Endodermal cell (in vitro differentiated cells): Measurements from ENCODE around the gene INO80B. TPM values are rescaled to one million over a fixed set of nuclear protein-coding genes. Genes with fewer than 3 reads are reported as not detected.
A peak's percentile ranks its signal among the peaks of the same experiment; 100 is the strongest.

Experiments
- DNase-seq: peaks from one replicate; pipeline ENCODE4 v3.0.0-alpha.2; 2017
- H3K27ac ChIP-seq: 2 replicates; pipeline ENCODE4 v1.5.1; 2013; ENCODE audit warnings: mild to moderate bottlenecking, low read depth, low read length, moderate library complexity
- H3K27me3 ChIP-seq: 2 replicates; pipeline ENCODE4 v1.6.1; 2013; ENCODE audit warnings: mild to moderate bottlenecking, low read length, moderate library complexity; ENCODE audit not compliant: insufficient read depth, control insufficient read depth, poor library complexity, severe bottlenecking
- H3K36me3 ChIP-seq: 2 replicates; pipeline ENCODE4 v1.7.0; 2013; ENCODE audit warnings: mild to moderate bottlenecking, low read length, moderate library complexity; ENCODE audit not compliant: control insufficient read depth, insufficient read depth
- H3K4me1 ChIP-seq: one replicate; pipeline ENCODE4 v1.7.0; 2013; ENCODE audit warnings: low read length; ENCODE audit not compliant: control insufficient read depth, insufficient read depth
- H3K4me3 ChIP-seq: 2 replicates; pipeline ENCODE4 v1.5.1; 2013; ENCODE audit warnings: mild to moderate bottlenecking, low read length, moderate library complexity
- H3K9ac ChIP-seq: 2 replicates; pipeline ENCODE4 v1.6.1; 2013; ENCODE audit warnings: mild to moderate bottlenecking, low read length, moderate library complexity; ENCODE audit not compliant: poor library complexity, severe bottlenecking; ENCODE audit errors: extremely low read depth
- H3K9me3 ChIP-seq: 2 replicates; pipeline ENCODE4 v1.6.1; 2013; ENCODE audit warnings: mild to moderate bottlenecking, low read length, moderate library complexity; ENCODE audit not compliant: control insufficient read depth
- H3K27ac Mint-ChIP-seq: 2 replicates; pipeline ENCODE4 v1.8.0; 2020; ENCODE audit warnings: mixed read lengths
- H3K27me3 Mint-ChIP-seq: 2 replicates; pipeline ENCODE4 v1.8.0; 2021; ENCODE audit warnings: mild to moderate bottlenecking, mixed read lengths; ENCODE audit not compliant: insufficient read depth
- H3K36me3 Mint-ChIP-seq: 2 replicates; pipeline ENCODE4 v1.8.0; 2020; ENCODE audit warnings: low read depth, mixed read lengths
- H3K4me1 Mint-ChIP-seq: 2 replicates; pipeline ENCODE4 v1.8.0; 2020; ENCODE audit warnings: mixed read lengths
- H3K4me3 Mint-ChIP-seq: 2 replicates; pipeline ENCODE4 v1.8.0; 2020; ENCODE audit warnings: mild to moderate bottlenecking, moderate library complexity, mixed read lengths
- H3K9me3 Mint-ChIP-seq: 2 replicates; pipeline ENCODE4 v1.8.0; 2020; ENCODE audit warnings: mild to moderate bottlenecking, mixed read lengths
- CTCF ChIP-seq: fragments of 200-600 bp; sonication (generic); conservative IDR thresholded peaks from 2 replicates; pipeline ENCODE4 v1.5.0; 2021; ENCODE audit warnings: antibody characterized with exemption, mild to moderate bottlenecking
- WGBS, 2 experiments: methylation state at CpG; one replicate each; pipeline versions ENCODE4 v1.1.5 to v1.1.7; 2013; ENCODE audit warnings: missing lambda C conversion rate in 2 of 2, mixed read lengths in 1 of 2; ENCODE audit not compliant: insufficient coverage in 1 of 2, insufficient read length in 1 of 2; 5-methylcytosine and 5-hydroxymethylcytosine counted together
- total RNA-seq, 2 donors: library from RNA; stranded (reverse); fragmentation: NEBNext Ultra II Directional in 1 of 2; extraction: Animal tissue kit (Norgen Biotek cat#: 25700) in 1 of 2; gene quantifications; 2 replicates in 1 of 2; 3 replicates in 1 of 2; pipeline ENCODE4 v1.2.1, GENCODE V29; 2021

Gene INO80B
- total RNA-seq, 2 donors from 2014 or later, result 23.9 to 38.8 TPM

DNA sequence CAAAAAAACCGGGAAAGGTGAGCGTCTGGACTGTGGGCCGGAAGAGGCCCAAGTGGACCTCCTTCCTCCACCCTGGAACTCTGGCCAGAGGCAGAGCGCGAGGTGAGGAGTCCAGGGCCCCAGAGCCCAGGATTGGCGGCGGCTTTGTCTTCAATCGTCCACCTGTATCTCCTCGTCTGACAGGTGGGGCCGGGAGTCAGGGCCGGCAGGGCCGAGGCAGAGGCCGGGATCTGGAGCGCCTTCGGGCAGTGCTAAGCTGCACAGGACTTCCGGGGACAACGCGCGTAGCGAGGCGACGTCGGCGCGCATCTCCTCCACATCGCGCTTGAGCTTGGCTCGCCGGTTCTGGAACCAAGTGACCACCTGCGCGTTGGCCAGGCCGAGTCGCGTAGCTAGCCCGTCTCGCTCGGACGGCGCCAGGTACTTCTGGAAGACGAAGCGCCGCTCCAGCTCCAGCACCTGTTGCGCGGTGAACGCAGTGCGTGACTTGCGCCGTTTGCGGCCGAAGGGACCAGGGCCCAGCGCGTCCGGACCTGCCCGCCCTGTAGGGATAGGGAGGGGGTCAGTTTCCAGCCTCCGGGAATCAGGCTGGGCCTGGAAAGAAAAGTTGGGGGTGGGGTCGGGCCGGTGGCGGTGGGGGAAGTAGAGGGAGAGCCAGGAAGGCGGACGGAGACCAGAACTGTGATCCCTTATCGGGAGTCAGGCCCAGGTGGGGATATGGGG is 43.1 kb downstream of the INO80B start:
- Mint-ChIP-seq H3K27me3 (peaks cover 80% of the 10 kb centered on the region), H3K4me1 (peaks cover 24% of the 10 kb centered on the region), H3K4me3 (peak overlapping the region; percentile 51), H3K9me3 (no peaks in the 10 kb centered on the region), H3K27ac (no peak overlapping the region), H3K36me3 (peaks cover 14% of the 10 kb centered on the region)
- WGBS, 2 experiments, result 8 to 10% methylated on average over 21 to 61 of the region's 61 CpGs
- Histone ChIP-seq H3K9ac (no peak overlapping the region), H3K4me3 (peak overlapping the region; percentile 75), H3K9me3 (no peaks in the 10 kb centered on the region), H3K36me3 (peaks cover 14% of the 10 kb centered on the region), H3K27me3 (peaks cover 75% of the 10 kb centered on the region), H3K27ac (no peak overlapping the region), H3K4me1 (no peaks in the 10 kb centered on the region)
- TF ChIP-seq CTCF, result no peak
- DNase-seq, result peak; percentile 85

GRCh38 chr2:74498500-74499266 is 43.8 kb downstream of the INO80B start:
- WGBS, 2 experiments, result 2 to 3% methylated on average over 33 to 41 of the region's 41 CpGs
- H3K27me3 ChIP-seq, result peaks cover 82% of the 10 kb centered on the region
- no peaks in the 10 kb centered on the region for H3K9me3 Mint-ChIP-seq
- peaks cover 88% of the 10 kb centered on the region for H3K27me3 Mint-ChIP-seq
- no peak for TF ChIP-seq CTCF
- no peak overlapping the region for H3K27ac Mint-ChIP-seq
- DNase-seq, result no peak
- peaks cover 8% of the 10 kb centered on the region for H3K36me3 Mint-ChIP-seq
- H3K4me1 Mint-ChIP-seq, result peaks cover 26% of the 10 kb centered on the region
- H3K4me1 ChIP-seq, result no peaks in the 10 kb centered on the region
- H3K9me3 ChIP-seq, result no peaks in the 10 kb centered on the region
- peak overlapping the region; percentile 75 for H3K4me3 ChIP-seq
- H3K27ac ChIP-seq, result no peak overlapping the region
- peak overlapping the region; percentile 51 for H3K4me3 Mint-ChIP-seq
- H3K36me3 ChIP-seq, result peaks cover 7% of the 10 kb centered on the region
- H3K9ac ChIP-seq, result peak overlapping the region; percentile 12

DNA sequence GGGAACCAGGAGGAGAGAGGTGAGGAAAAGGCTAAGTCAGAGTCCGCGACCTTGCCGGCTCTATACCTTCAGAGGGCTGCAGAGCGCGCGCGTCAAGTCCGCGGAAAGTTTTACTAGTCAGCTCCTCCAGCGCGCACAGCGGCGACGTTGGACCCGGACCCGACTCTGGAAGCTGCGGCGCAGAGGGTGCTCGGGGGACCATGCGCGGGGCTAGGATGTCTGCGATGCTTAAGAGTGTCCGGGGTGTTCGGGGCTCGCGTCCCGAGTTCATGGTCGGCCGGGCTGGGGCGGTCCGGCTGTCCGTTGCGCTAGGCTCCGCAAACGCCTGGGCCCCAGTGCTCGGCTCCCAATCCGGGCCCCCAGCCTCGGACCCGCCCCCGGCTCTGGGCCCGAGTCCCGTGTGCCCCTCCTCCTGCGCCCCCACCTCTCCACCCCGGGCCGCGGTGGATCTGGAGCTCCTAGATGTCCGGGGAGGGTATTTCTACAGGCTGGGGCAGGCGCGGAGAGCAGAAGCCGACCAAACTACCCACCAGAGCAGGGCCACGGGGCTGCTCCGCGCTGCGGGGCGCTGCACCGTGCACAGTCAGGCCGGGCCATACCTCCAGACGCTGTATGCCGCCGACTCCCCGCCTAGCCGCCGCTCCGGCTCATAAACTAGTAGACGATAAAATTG is 44.5 kb downstream of the INO80B start, which contains the start of gene LBX2:
Gene LBX2 (minus strand): TSS at position 337 of the 673 bp plus-strand sequence. CDS start 66 bp downstream, at position 271.
- no peak within 1 kb of the TSS for H3K27ac ChIP-seq
- WGBS, 2 experiments, result 0 to 3% methylated on average over 24 to 65 of the region's 65 CpGs
- H3K36me3 Mint-ChIP-seq, result peaks cover 3% of the 10 kb centered on the region
- H3K4me1 Mint-ChIP-seq, result peaks cover 32% of the 10 kb centered on the region
- no peak for TF ChIP-seq CTCF
- peak within 1 kb of the TSS; percentile 51 for H3K4me3 Mint-ChIP-seq
- no peaks in the 10 kb centered on the region for H3K9me3 ChIP-seq
- H3K27me3 ChIP-seq, result peaks cover 89% of the 10 kb centered on the region
- H3K27ac Mint-ChIP-seq, result no peak within 1 kb of the TSS
- H3K36me3 ChIP-seq, result peaks cover under 1% of the 10 kb centered on the region
- peaks cover 95% of the 10 kb centered on the region for H3K27me3 Mint-ChIP-seq
- peak within 1 kb of the TSS; percentile 12 for H3K9ac ChIP-seq
- H3K9me3 Mint-ChIP-seq, result no peaks in the 10 kb centered on the region
- H3K4me3 ChIP-seq, result peak within 1 kb of the TSS; percentile 75
- no peaks in the 10 kb centered on the region for H3K4me1 ChIP-seq
- peak; percentile 84 for DNase-seq
